ENCODE measurements around the gene FDCSP. TPM values are rescaled to one million over a fixed set of nuclear protein-coding genes. Genes with fewer than 3 reads are reported as not detected.

FDCSP gene
- polyA plus RNA-seq, 1 donor from 2014 or later, result not detected

DNA sequence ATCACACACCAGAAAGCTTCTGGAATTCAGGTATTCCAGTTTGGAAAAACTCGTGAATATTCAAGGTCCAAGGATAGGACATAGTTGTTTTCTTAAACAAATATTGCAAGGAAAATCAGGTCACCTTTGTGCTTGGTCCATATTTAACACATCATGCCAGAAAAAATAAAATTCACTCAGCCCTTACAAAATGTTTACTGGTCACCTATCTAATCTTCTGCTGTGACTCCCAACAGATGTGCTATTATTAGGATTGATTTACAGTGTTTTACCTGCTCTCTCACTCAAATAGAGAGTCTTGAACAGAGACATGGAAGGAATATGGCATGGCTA is 26.0 kb downstream of the FDCSP start:
- no peaks in the 10 kb centered on the region for H3F3A ChIP-seq (ENCODE audit: insufficient read depth, low read length, poor library complexity, severe bottlenecking)
- H3K9me3 ChIP-seq (ENCODE audit: low read length), result no peaks in the 10 kb centered on the region

DNA sequence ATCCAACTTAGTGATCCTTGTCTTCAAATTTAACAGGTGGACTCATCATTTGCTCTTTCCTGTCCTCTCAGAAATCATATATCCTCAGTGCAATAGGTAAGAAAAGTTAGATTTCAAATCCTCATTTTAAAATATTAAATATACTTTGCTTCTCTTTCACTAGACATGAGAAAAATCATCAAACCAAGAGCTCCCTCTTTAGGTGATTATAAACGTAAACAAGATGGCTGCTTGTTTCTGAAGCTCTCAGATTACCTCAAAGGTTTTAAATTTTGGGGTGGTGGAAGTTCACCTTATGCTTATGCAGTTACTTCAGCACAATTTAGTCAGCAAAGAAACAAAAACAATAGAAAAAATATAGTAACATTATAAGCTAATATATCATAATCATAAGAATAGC is 43.8 kb downstream of the FDCSP start:
- Histone ChIP-seq H3K36me3 (ENCODE audit: insufficient read depth, low read length) (no peaks in the 10 kb centered on the region), H3K27me3 (ENCODE audit: insufficient read depth, low read depth, low read length) (no peaks in the 10 kb centered on the region), H4K20me1 (ENCODE audit: insufficient read depth) (no peaks in the 10 kb centered on the region), H3K79me2 (replicated peaks; ENCODE audit: insufficient read depth, low read length) (no peaks in the 10 kb centered on the region), H3K9me3 (ENCODE audit: low read length) (no peaks in the 10 kb centered on the region), H3K4me3 (ENCODE audit: low read length) (no peak overlapping the region), H3F3A (ENCODE audit: insufficient read depth, low read length, poor library complexity, severe bottlenecking) (no peaks in the 10 kb centered on the region), H3K4me2 (ENCODE audit: low read length) (no peak overlapping the region), H3K9ac (ENCODE audit: low read length) (no peak overlapping the region), H3K9me2 (ENCODE audit: insufficient read depth, low read length) (no peaks in the 10 kb centered on the region), H2AFZ (ENCODE audit: low read depth, low read length) (no peak overlapping the region), H3K27ac (ENCODE audit: low read length) (no peak overlapping the region)
- TF ChIP-seq EZH2 (IDR thresholded peaks at IDR 0.05; ENCODE audit: borderline replicate concordance, insufficient read depth, low read length, poor library complexity, severe bottlenecking), result no peak
- no peak for TF ChIP-seq POLR2AphosphoS5 (IDR thresholded peaks at IDR 0.05)
- no peak for TF ChIP-seq TAF1 (IDR thresholded peaks at IDR 0.05; ENCODE audit: low read depth)
- TF ChIP-seq MXI1 (conservative IDR thresholded peaks at IDR 0.05; ENCODE audit: poor library complexity, severe bottlenecking), result no peak
- peak; percentile 37 for TF ChIP-seq RAD21 (conservative IDR thresholded peaks at IDR 0.05)
- TF ChIP-seq EP300 (conservative IDR thresholded peaks at IDR 0.05; ENCODE audit: poor library complexity, severe bottlenecking), result no peak
- TF ChIP-seq, protein P1, sequence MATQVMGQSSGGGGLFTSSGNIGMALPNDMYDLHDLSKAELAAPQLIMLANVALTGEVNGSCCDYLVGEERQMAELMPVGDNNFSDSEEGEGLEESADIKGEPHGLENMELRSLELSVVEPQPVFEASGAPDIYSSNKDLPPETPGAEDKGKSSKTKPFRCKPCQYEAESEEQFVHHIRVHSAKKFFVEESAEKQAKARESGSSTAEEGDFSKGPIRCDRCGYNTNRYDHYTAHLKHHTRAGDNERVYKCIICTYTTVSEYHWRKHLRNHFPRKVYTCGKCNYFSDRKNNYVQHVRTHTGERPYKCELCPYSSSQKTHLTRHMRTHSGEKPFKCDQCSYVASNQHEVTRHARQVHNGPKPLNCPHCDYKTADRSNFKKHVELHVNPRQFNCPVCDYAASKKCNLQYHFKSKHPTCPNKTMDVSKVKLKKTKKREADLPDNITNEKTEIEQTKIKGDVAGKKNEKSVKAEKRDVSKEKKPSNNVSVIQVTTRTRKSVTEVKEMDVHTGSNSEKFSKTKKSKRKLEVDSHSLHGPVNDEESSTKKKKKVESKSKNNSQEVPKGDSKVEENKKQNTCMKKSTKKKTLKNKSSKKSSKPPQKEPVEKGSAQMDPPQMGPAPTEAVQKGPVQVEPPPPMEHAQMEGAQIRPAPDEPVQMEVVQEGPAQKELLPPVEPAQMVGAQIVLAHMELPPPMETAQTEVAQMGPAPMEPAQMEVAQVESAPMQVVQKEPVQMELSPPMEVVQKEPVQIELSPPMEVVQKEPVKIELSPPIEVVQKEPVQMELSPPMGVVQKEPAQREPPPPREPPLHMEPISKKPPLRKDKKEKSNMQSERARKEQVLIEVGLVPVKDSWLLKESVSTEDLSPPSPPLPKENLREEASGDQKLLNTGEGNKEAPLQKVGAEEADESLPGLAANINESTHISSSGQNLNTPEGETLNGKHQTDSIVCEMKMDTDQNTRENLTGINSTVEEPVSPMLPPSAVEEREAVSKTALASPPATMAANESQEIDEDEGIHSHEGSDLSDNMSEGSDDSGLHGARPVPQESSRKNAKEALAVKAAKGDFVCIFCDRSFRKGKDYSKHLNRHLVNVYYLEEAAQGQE (IDR thresholded peaks at IDR 0.05; ENCODE audit: borderline replicate concordance), result no peak
- TF ChIP-seq, protein P2, sequence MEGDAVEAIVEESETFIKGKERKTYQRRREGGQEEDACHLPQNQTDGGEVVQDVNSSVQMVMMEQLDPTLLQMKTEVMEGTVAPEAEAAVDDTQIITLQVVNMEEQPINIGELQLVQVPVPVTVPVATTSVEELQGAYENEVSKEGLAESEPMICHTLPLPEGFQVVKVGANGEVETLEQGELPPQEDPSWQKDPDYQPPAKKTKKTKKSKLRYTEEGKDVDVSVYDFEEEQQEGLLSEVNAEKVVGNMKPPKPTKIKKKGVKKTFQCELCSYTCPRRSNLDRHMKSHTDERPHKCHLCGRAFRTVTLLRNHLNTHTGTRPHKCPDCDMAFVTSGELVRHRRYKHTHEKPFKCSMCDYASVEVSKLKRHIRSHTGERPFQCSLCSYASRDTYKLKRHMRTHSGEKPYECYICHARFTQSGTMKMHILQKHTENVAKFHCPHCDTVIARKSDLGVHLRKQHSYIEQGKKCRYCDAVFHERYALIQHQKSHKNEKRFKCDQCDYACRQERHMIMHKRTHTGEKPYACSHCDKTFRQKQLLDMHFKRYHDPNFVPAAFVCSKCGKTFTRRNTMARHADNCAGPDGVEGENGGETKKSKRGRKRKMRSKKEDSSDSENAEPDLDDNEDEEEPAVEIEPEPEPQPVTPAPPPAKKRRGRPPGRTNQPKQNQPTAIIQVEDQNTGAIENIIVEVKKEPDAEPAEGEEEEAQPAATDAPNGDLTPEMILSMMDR (IDR thresholded peaks at IDR 0.05; ENCODE audit: poor library complexity, severe bottlenecking), result no peak

More for the DNA sequence above, 26.0 kb downstream of the FDCSP start:
- Histone ChIP-seq H3K4me2 (ENCODE audit: low read length) (no peak overlapping the region), H3K9ac (ENCODE audit: low read length) (no peak overlapping the region), H3K27ac (ENCODE audit: low read length) (no peak overlapping the region), H2AFZ (ENCODE audit: low read depth, low read length) (no peak overlapping the region), H3K4me3 (ENCODE audit: low read length) (no peak overlapping the region), H3K9me2 (ENCODE audit: insufficient read depth, low read length) (no peaks in the 10 kb centered on the region), H4K20me1 (ENCODE audit: insufficient read depth) (no peaks in the 10 kb centered on the region), H3K27me3 (ENCODE audit: insufficient read depth, low read depth, low read length) (no peaks in the 10 kb centered on the region), H3K79me2 (replicated peaks; ENCODE audit: insufficient read depth, low read length) (no peaks in the 10 kb centered on the region), H3K36me3 (ENCODE audit: insufficient read depth, low read length) (no peaks in the 10 kb centered on the region)
- no peak for TF ChIP-seq EP300 (conservative IDR thresholded peaks at IDR 0.05; ENCODE audit: poor library complexity, severe bottlenecking)
- no peak for TF ChIP-seq RAD21 (conservative IDR thresholded peaks at IDR 0.05)

DNA sequence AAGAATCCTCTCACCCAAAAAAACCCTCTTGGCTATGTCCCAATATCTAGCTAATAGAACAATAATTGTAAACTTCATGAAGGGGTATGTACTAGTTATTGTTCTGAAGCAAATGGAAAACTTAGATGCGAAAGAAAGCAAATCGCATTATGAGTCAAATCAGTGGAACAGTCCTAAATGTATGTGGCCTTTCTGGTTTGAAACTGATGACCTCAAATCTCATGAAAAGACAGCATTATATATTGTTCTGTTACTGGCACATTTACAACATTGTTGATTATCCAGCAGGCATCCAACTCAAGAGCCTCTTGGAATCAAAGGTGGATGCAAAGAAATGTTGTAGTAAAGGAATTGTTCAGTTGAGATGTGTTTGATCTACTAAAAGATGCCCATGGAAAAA is 51.2 kb downstream of the FDCSP start:
- no peaks in the 10 kb centered on the region for H3K9me2 ChIP-seq (ENCODE audit: insufficient read depth, low read length)
- no peaks in the 10 kb centered on the region for H4K20me1 ChIP-seq (ENCODE audit: insufficient read depth)
- H3F3A ChIP-seq (ENCODE audit: insufficient read depth, low read length, poor library complexity, severe bottlenecking), result no peaks in the 10 kb centered on the region
- no peaks in the 10 kb centered on the region for H3K27me3 ChIP-seq (ENCODE audit: insufficient read depth, low read depth, low read length)
- H3K4me3 ChIP-seq (ENCODE audit: low read length), result no peak overlapping the region
- no peak overlapping the region for H3K9ac ChIP-seq (ENCODE audit: low read length)
- no peak overlapping the region for H3K27ac ChIP-seq (ENCODE audit: low read length)
- TF ChIP-seq TAF1 (IDR thresholded peaks at IDR 0.05; ENCODE audit: low read depth) (no peak), RAD21 (conservative IDR thresholded peaks at IDR 0.05) (no peak), MXI1 (conservative IDR thresholded peaks at IDR 0.05; ENCODE audit: poor library complexity, severe bottlenecking) (no peak), EZH2 (IDR thresholded peaks at IDR 0.05; ENCODE audit: borderline replicate concordance, insufficient read depth, low read length, poor library complexity, severe bottlenecking) (no peak), EP300 (conservative IDR thresholded peaks at IDR 0.05; ENCODE audit: poor library complexity, severe bottlenecking) (no peak), POLR2AphosphoS5 (IDR thresholded peaks at IDR 0.05) (no peak), SMC3 (conservative IDR thresholded peaks at IDR 0.05; ENCODE audit: poor library complexity) (no peak)
- TF ChIP-seq, protein P2 (IDR thresholded peaks at IDR 0.05; ENCODE audit: poor library complexity, severe bottlenecking), result no peak
- TF ChIP-seq, protein P1 (IDR thresholded peaks at IDR 0.05; ENCODE audit: borderline replicate concordance), result no peak
- H3K9me3 ChIP-seq (ENCODE audit: low read length), result no peaks in the 10 kb centered on the region
- H3K4me2 ChIP-seq (ENCODE audit: low read length), result no peak overlapping the region
- no peak overlapping the region for H2AFZ ChIP-seq (ENCODE audit: low read depth, low read length)
- no peaks in the 10 kb centered on the region for H3K36me3 ChIP-seq (ENCODE audit: insufficient read depth, low read length)
- H3K79me2 ChIP-seq (replicated peaks; ENCODE audit: insufficient read depth, low read length), result no peaks in the 10 kb centered on the region
